Kidney (tissue), 14 donors: ENCODE results near the gene PELI3. TPM values are rescaled to one million over a fixed set of nuclear protein-coding genes. Genes with fewer than 3 reads are reported as not detected.

Source experiments
- DNase-seq, 5 donors: peaks; one replicate each; pipeline ENCODE4 v3.0.0-alpha.2; 2013 to 2020
- FAIRE-seq: peaks from 2 replicates; lab custom pipeline; 2012; peaks lifted over from hg19 to GRCh38; lab: Jason Lieb, UNC
- H3K27ac ChIP-seq, 2 donors: one replicate each; pipeline ENCODE4 v1.7.0; 2013; ENCODE audit warnings: low read depth in 2 of 2, low read length in 2 of 2, inconsistent platforms in 1 of 2
- H3K27me3 ChIP-seq: one replicate; pipeline ENCODE4 v1.7.1; 2013; ENCODE audit warnings: low read length, inconsistent platforms; ENCODE audit not compliant: control insufficient read depth, insufficient read depth
- H3K36me3 ChIP-seq, 3 donors: one replicate each; pipeline versions ENCODE4 v1.7.0 to v1.7.1; 2013; ENCODE audit warnings: low read length in 3 of 3, control low read depth in 1 of 3, inconsistent platforms in 1 of 3; ENCODE audit not compliant: insufficient read depth in 3 of 3, control insufficient read depth in 2 of 3
- H3K4me1 ChIP-seq, 3 donors: one replicate each; pipeline versions ENCODE4 v1.7.0 to v1.7.1; 2013; ENCODE audit warnings: low read length in 3 of 3, inconsistent platforms in 1 of 3, low read depth in 1 of 3; ENCODE audit not compliant: control insufficient read depth in 2 of 3, insufficient read depth in 2 of 3
- H3K4me3 ChIP-seq, 3 donors: one replicate each; pipeline versions ENCODE4 v1.7.0 to v1.8.1; 2013; ENCODE audit warnings: low read length in 3 of 3, control low read depth in 1 of 3, inconsistent platforms in 1 of 3
- H3K9ac ChIP-seq, 3 donors: one replicate each; pipeline versions ENCODE4 v1.7.0 to v1.7.1; 2013; ENCODE audit warnings: low read length in 3 of 3, control low read depth in 1 of 3, inconsistent platforms in 1 of 3
- H3K9me3 ChIP-seq, 3 donors: one replicate each; pipeline versions ENCODE4 v1.7.0 to v1.7.1; 2013; ENCODE audit warnings: low read length in 3 of 3, control low read depth in 1 of 3, inconsistent platforms in 1 of 3; ENCODE audit not compliant: control insufficient read depth in 2 of 3, insufficient read depth in 1 of 3
- intact Hi-C: fragments of 100-400 bp; cut with DNase I; formaldehyde crosslinking; loops from one replicate; pipeline ENCODE4 v1.11.1; 2022
- polyA plus RNA-seq: library from polyadenylated mRNA; stranded (reverse); fragments of 350-450 nt; fragmentation: Illumina TruSeq; extraction: RNeasy Lipid Tissue Mini Kit (QIAGEN cat#74804); gene quantifications from one replicate; pipeline ENCODE4 v1.2.3, GENCODE V29; 2014; ENCODE audit warnings: low read depth, low replicate concordance; ENCODE audit not compliant: insufficient read depth
- total RNA-seq: library from RNA; stranded (reverse); fragmentation: NEBNext Ultra II Directional; extraction: Animal tissue kit (Norgen Biotek cat#: 25700); gene quantifications from one replicate; pipeline ENCODE4 v1.2.1, GENCODE V29; 2021
- TF ChIP-seq, protein P1 (sequence below): IDR thresholded peaks from 3 replicates; pipeline ENCODE4 v1.5.1; 2012; ENCODE audit warnings: mild to moderate bottlenecking, moderate library complexity, borderline replicate concordance; ENCODE audit not compliant: insufficient read depth; ENCODE audit errors: extremely low read depth
- donor health status: control.
- donor health status: control.
- donor health status: control.
- donor health status: control.
- donor health status: control.
- donor health status: DM: yes; HTN: yes; CAD: no.
- donor health status: Normal renal cell carcinoma (clear cell type).

The PELI3 gene
- total and polyA plus RNA-seq, 2 donors from 2014 or later = 8.1 to 9.1 TPM

DNA sequence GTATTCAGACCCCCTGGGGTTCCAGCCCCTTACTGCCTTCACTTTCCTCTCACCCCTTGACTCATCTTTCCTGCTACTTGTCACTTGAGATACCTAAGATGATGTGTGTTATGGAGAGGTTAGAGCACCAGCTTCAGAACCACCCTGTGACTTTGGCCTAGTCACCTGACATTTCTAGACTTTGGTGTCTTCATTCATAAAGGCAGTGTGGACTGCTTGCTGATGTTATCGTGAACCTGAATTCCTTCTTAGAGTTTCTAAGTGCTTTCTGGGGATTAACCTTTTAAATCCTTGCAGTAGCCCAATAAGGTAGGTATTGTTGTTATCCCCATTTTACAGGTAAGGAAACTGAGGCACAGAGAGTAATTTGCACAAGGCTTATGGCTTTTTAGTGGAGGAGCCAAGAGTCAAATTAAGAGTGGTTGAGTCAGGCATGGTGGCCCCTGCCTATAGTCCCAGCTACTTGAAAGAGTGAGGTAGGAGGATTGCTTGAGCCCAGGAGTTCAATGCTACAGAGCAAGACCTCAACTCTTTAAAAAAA lies 38.6 kb downstream of the PELI3 start:
- no peak for DNase-seq
- Histone ChIP-seq H3K27ac (no peak overlapping the region), H3K9me3 (no peaks in the 10 kb centered on the region), H3K27me3 (no peaks in the 10 kb centered on the region), H3K4me3 (no peak overlapping the region), H3K9ac (no peak overlapping the region), H3K36me3 (peaks cover 0 to 7% (median 1%) of the 10 kb centered on the region in 3 donors), H3K4me1 (peaks cover 0 to 3% (median 3%) of the 10 kb centered on the region in 3 donors)
- FAIRE-seq = no peak
- TF ChIP-seq, protein P1, sequence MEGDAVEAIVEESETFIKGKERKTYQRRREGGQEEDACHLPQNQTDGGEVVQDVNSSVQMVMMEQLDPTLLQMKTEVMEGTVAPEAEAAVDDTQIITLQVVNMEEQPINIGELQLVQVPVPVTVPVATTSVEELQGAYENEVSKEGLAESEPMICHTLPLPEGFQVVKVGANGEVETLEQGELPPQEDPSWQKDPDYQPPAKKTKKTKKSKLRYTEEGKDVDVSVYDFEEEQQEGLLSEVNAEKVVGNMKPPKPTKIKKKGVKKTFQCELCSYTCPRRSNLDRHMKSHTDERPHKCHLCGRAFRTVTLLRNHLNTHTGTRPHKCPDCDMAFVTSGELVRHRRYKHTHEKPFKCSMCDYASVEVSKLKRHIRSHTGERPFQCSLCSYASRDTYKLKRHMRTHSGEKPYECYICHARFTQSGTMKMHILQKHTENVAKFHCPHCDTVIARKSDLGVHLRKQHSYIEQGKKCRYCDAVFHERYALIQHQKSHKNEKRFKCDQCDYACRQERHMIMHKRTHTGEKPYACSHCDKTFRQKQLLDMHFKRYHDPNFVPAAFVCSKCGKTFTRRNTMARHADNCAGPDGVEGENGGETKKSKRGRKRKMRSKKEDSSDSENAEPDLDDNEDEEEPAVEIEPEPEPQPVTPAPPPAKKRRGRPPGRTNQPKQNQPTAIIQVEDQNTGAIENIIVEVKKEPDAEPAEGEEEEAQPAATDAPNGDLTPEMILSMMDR = no peak
- intact Hi-C loops = no loop called here

DNA sequence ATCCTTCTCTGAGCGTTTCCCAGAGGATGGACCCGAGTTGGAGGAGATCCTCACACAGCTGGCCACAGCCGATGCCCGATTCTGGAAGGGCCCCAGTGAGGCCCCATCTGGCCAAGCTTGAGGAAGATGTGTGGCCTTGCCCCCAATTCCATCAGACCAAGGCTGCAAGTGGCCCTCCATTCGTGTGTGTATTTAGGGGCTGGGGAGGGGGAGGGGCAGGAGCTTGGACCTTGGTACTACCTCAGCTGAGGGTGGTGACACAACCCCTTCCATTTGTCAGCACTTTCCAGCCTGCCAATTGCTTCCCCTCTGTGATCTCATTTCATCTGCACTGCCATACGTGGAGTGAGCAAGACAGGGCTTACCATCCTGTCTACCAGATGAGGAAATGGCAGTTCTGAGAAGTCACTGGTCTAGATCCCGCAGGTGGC lies 42.4 kb downstream of the PELI3 start:
- H3K9me3 ChIP-seq = no peaks in the 10 kb centered on the region
- FAIRE-seq (no peak), DNase-seq (no peak)
- H3K9ac ChIP-seq = no peak overlapping the region
- peaks cover 0 to 11% (median 8%) of the 10 kb centered on the region in 3 donors for H3K4me1 ChIP-seq
- no peak overlapping the region for H3K27ac ChIP-seq
- H3K36me3 ChIP-seq = peaks cover 0 to 7% (median 5%) of the 10 kb centered on the region in 3 donors
- H3K4me3 ChIP-seq = no peak overlapping the region
- intact Hi-C loops = no loop called here
- H3K27me3 ChIP-seq = no peaks in the 10 kb centered on the region
- TF ChIP-seq, protein P1 = no peak

DNA sequence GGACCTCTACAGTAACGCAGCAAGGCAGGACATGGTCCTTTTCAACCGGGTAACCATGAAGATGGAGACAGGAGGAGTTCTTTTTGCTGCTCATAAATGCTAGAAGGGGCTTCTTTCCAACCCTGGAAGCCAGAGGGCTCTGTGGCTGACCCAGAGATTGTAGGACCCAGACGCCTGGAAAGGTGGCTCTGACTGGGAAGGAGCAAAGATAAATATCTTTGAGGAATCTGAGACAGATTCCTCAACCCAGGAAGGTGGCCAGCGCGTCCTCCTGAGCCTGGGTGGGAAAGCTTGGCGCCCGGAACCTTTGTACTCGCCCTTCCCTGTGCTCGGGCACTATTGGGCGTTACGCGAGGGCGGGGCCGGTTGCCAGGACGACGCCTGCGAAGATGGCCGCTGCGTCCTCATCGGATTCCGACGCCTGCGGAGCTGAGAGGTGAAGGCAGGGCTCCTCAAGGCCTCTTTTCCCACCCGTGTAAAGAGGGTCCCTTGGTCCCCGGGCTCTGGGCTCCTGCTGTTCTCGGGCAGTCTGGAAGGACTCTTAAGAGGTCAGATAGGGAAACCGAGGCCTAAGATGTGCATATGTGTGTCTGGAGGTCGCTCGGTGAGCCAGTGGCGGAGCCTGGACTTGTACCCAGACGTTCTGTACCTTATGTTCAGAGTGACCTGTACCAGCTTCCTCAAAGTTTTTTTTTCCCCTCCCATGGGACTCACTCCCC lies 43.7 kb downstream of the PELI3 start, which contains the start of gene BBS1:
TSS of gene BBS1 (plus strand) at position 365 of the 719 bp plus-strand sequence. CDS start at position 390, 25 bp downstream.
- H3K36me3 ChIP-seq = peaks cover 0 to 5% (median 4%) of the 10 kb centered on the region in 3 donors
- H3K9ac ChIP-seq = peak within 1 kb of the TSS; percentile 56 to 95 (median 71)
- intact Hi-C loops = no loop called here
- H3K27ac ChIP-seq = no peak within 1 kb of the TSS
- peak within 1 kb of the TSS; percentile 81 to 100 (median 99) for H3K4me3 ChIP-seq
- H3K27me3 ChIP-seq = no peaks in the 10 kb centered on the region
- DNase-seq (peak; percentile 84 to 94 (median 92)), FAIRE-seq (no peak)
- TF ChIP-seq, protein P1 = no peak
- H3K4me1 ChIP-seq = peaks cover 0 to 11% (median 8%) of the 10 kb centered on the region in 3 donors
- no peaks in the 10 kb centered on the region for H3K9me3 ChIP-seq
